Activated CD8-positive, alpha-beta memory T cell treated with anti-CD3 and anti-CD28 coated beads, Interleukin-2, amount 50 U/mL, for 24 hours (primary cell): ENCODE results near the gene NELFA.
"Not testable (repeated sequence)": the region's sequence is repeated elsewhere in the genome, so short reads cannot be mapped to it uniquely, and the experiment has no call there.

Experiments used
- DNase-seq: peaks from one replicate; pipeline ENCODE4 v3.0.0-alpha.2; 2020; ENCODE audit errors: extremely low read depth

Gene NELFA

GRCh38 chr4:1993718-1994516 is 14.9 kb downstream of the NELFA start:
- not testable (repeated sequence) for DNase-seq

GRCh38 chr4:1993169-1993516 is 15.6 kb downstream of the NELFA start:
- DNase-seq = no peak

- no peak for DNase-seq
Measured at GRCh38 chr4:1992468-1993168, 16.2 kb downstream of the NELFA start.

- no peak for DNase-seq
Measured at GRCh38 chr4:1991596-1992434, 17.0 kb downstream of the NELFA start.

- no peak for DNase-seq
Measured at GRCh38 chr4:1991087-1991486, 17.7 kb downstream of the NELFA start.

- no peak for DNase-seq
Measured at GRCh38 chr4:1990676-1991075, 18.1 kb downstream of the NELFA start.

GRCh38 chr4:1990348-1990645 is 18.5 kb downstream of the NELFA start:
- no peak for DNase-seq

GRCh38 chr4:1989533-1990347 is 19.0 kb downstream of the NELFA start:
- DNase-seq = no peak

- no peak for DNase-seq
Measured at GRCh38 chr4:1988327-1988724, 20.4 kb downstream of the NELFA start.

- no peak for DNase-seq
Measured at GRCh38 chr4:1987721-1988326, 20.9 kb downstream of the NELFA start.

- DNase-seq = no peak
Measured at GRCh38 chr4:1987296-1987695, 21.5 kb downstream of the NELFA start.

- DNase-seq = no peak
Measured at GRCh38 chr4:1986578-1987210, 22.1 kb downstream of the NELFA start.

- DNase-seq = no peak
Measured at GRCh38 chr4:1985780-1986577, 22.8 kb downstream of the NELFA start.

GRCh38 chr4:1985294-1985693 is 23.5 kb downstream of the NELFA start:
- no peak for DNase-seq

GRCh38 chr4:1984406-1985191 is 24.2 kb downstream of the NELFA start:
- DNase-seq = no peak

GRCh38 chr4:1983846-1984405 is 24.8 kb downstream of the NELFA start:
- no peak for DNase-seq

- DNase-seq = no peak
Measured at GRCh38 chr4:1983053-1983845, 25.5 kb downstream of the NELFA start.
